Duodenal mucosa (tissue), 2 donors: Measurements from ENCODE around the gene SLC38A7.

Experiments
- H3K27ac ChIP-seq: one replicate; pipeline ENCODE4 v1.7.0; 2013; ENCODE audit warnings: low read depth, low read length
- H3K27me3 ChIP-seq, 2 donors: one replicate each; pipeline ENCODE4 v1.7.0; 2013; ENCODE audit warnings: low read length in 2 of 2, control low read depth in 1 of 2; ENCODE audit not compliant: insufficient read depth in 2 of 2, control insufficient read depth in 1 of 2
- H3K36me3 ChIP-seq, 2 donors: one replicate each; pipeline ENCODE4 v1.7.0; 2013; ENCODE audit warnings: low read length in 2 of 2, control low read depth in 1 of 2; ENCODE audit not compliant: insufficient read depth in 2 of 2, control insufficient read depth in 1 of 2
- H3K4me1 ChIP-seq, 2 donors: one replicate each; pipeline ENCODE4 v1.7.0; 2013; ENCODE audit warnings: low read length in 2 of 2, control low read depth in 1 of 2; ENCODE audit not compliant: insufficient read depth in 2 of 2, control insufficient read depth in 1 of 2
- H3K4me3 ChIP-seq, 2 donors: one replicate each; pipeline ENCODE4 v1.7.0; 2013; ENCODE audit warnings: low read length in 2 of 2, low read depth in 1 of 2
- H3K9ac ChIP-seq, 2 donors: one replicate each; pipeline ENCODE4 v1.7.0; 2013; ENCODE audit warnings: low read length in 2 of 2, low read depth in 1 of 2
- H3K9me3 ChIP-seq, 2 donors: one replicate each; pipeline ENCODE4 v1.7.0; 2013; ENCODE audit warnings: low read length in 2 of 2, control low read depth in 1 of 2; ENCODE audit not compliant: control insufficient read depth in 1 of 2

Gene SLC38A7

DNA sequence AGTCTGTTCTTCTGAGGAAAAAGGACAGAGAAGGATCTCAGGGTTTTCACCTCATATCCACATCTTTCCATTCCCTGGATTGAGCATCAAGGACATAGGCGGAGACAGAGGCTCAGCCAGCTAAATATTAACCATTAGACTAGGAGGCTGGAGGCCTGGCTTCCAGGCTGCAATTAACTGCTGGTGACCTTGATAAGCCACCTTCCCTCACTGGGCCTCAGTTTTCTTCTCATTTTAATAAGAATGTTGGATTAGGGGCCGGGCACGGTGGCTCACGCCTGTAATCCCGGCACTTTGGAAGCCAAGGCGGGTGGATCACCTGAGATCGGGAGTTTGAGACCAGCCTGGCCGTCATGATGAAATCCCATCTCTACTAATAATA is 29.4 kb downstream of the SLC38A7 start:
- Histone ChIP-seq H3K36me3 (no peaks in the 10 kb centered on the region), H3K27ac (no peak overlapping the region), H3K4me1 (peaks cover 29 to 34% of the 10 kb centered on the region in 2 donors), H3K4me3 (peak overlapping the region in 1 of 2 donors; percentile 1), H3K9me3 (no peaks in the 10 kb centered on the region), H3K27me3 (no peaks in the 10 kb centered on the region), H3K9ac (no peak overlapping the region)

GRCh38 chr16:58654560-58655214 is 29.9 kb downstream of the SLC38A7 start:
- Histone ChIP-seq H3K27me3 (no peaks in the 10 kb centered on the region), H3K4me3 (peak overlapping the region in 1 of 2 donors; percentile 1), H3K27ac (no peak overlapping the region), H3K9me3 (no peaks in the 10 kb centered on the region), H3K9ac (no peak overlapping the region), H3K4me1 (peaks cover 29 to 34% of the 10 kb centered on the region in 2 donors), H3K36me3 (no peaks in the 10 kb centered on the region)

- H3K27ac ChIP-seq: no peak overlapping the region
These were observed 31.8 kb downstream of the SLC38A7 start for GRCh38 chr16:58652741-58653140.

DNA sequence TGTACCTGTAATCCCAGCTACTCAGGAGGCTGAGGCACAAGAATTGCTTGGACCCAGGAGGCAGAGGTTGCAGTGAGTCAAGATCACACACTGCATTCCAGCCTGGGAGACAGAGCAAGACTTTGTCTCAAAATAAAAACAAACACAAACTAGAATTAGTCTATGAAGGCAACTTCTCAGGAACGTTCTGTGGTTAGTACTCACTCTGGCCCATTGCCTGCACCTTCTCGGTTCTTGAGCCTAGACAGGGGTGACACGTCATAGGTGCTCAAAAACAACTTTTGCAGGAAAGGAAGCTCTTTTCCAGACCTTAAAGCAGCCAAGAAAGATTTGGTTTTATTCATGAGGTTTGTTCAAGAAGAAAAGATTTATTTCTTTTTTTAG is 32.6 kb downstream of the SLC38A7 start:
- H3K4me3 ChIP-seq: no peak overlapping the region
- H3K9me3 ChIP-seq: no peaks in the 10 kb centered on the region
- peaks cover 28 to 30% of the 10 kb centered on the region in 2 donors for H3K4me1 ChIP-seq
- no peaks in the 10 kb centered on the region for H3K36me3 ChIP-seq
- H3K9ac ChIP-seq: no peak overlapping the region
- no peak overlapping the region for H3K27ac ChIP-seq
- H3K27me3 ChIP-seq: no peaks in the 10 kb centered on the region

More at GRCh38 chr16:58652741-58653140, 31.8 kb downstream of the SLC38A7 start:
- H3K9ac ChIP-seq: peak overlapping the region in 1 of 2 donors; percentile 33
- H3K36me3 ChIP-seq: no peaks in the 10 kb centered on the region
- H3K4me3 ChIP-seq: no peak overlapping the region
- H3K27me3 ChIP-seq: no peaks in the 10 kb centered on the region
- no peaks in the 10 kb centered on the region for H3K9me3 ChIP-seq
- H3K4me1 ChIP-seq: peaks cover 29 to 31% of the 10 kb centered on the region in 2 donors

DNA sequence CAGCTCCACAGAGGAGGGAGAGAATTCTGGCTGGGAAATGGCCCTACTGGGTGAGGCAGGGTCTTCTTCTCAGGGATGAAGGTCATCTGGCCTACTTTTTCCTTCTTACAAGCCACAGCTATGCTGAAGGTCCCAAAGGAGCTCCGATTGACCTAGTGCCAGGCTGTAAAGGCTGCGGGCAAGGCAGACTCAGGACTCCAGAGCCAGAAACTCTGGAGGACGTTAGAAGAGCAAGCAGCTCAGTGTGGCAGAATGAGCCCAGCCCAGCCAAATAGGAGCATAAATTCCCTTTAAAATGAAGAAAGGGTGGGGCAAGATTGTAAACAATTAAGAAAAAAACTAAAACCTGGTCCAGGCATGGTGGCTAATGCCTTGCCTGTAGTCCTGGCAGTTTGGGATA is 34.9 kb downstream of the SLC38A7 start:
- no peak overlapping the region for H3K4me3 ChIP-seq
- H3K9ac ChIP-seq: no peak overlapping the region
- no peaks in the 10 kb centered on the region for H3K36me3 ChIP-seq
- H3K9me3 ChIP-seq: no peaks in the 10 kb centered on the region
- no peak overlapping the region for H3K27ac ChIP-seq
- no peaks in the 10 kb centered on the region for H3K27me3 ChIP-seq
- H3K4me1 ChIP-seq: peaks cover 15 to 20% of the 10 kb centered on the region in 2 donors

DNA sequence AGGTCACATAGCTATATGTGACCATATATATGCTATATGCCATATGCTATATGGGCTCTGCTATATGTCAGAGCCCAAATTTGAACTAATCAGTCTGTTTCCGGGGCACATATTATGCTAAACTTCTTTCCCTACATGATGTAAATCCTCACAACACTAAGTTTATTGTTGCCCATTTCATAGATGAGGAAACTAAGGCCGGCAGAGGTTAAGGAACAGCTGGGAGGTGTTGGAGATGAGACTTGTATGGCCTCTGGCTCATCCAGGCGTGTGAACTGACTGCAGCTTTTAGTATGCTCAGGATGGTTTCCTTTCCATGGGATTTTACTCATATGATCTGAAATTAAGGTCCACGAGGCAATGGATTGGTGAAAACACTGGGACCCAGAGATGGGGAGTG is 37.5 kb downstream of the SLC38A7 start:
- Histone ChIP-seq H3K4me1 (peaks cover 3 to 5% of the 10 kb centered on the region in 2 donors), H3K27me3 (no peaks in the 10 kb centered on the region), H3K36me3 (no peaks in the 10 kb centered on the region), H3K9ac (no peak overlapping the region), H3K9me3 (no peaks in the 10 kb centered on the region), H3K4me3 (no peak overlapping the region), H3K27ac (no peak overlapping the region)

- Histone ChIP-seq H3K9me3 (no peaks in the 10 kb centered on the region), H3K36me3 (no peaks in the 10 kb centered on the region), H3K27me3 (no peaks in the 10 kb centered on the region), H3K9ac (no peak overlapping the region), H3K27ac (no peak overlapping the region), H3K4me1 (no peaks in the 10 kb centered on the region), H3K4me3 (no peak overlapping the region)
These were observed 39.6 kb downstream of the SLC38A7 start for GRCh38 chr16:58644765-58645487.

DNA sequence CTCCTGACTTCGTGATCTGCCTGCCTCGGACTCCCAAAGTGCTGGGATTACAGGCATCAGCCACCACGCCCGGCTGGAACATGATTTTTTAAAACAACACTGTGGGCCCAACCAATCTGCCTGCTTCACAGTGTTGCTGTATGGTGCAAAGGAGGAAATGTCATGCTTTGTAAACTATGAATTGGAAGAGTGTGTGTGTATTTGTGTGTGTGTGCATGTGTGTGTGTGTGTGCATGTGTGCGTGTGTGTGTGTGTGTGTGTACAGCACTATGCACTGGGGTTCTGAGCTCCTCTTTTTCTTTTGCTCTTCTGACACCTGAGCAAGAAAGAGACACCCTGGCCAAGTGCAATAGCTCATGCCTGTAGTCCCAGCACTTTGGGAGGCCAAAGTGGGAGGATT is 40.5 kb downstream of the SLC38A7 start:
- Histone ChIP-seq H3K4me1 (no peaks in the 10 kb centered on the region), H3K9me3 (no peaks in the 10 kb centered on the region), H3K36me3 (no peaks in the 10 kb centered on the region)

GRCh38 chr16:58640949-58641348 is 43.6 kb downstream of the SLC38A7 start:
- Histone ChIP-seq H3K27me3 (no peaks in the 10 kb centered on the region), H3K4me1 (no peaks in the 10 kb centered on the region), H3K36me3 (no peaks in the 10 kb centered on the region), H3K27ac (no peak overlapping the region), H3K9me3 (no peaks in the 10 kb centered on the region), H3K4me3 (no peak overlapping the region), H3K9ac (no peak overlapping the region)

More for the DNA sequence above, 40.5 kb downstream of the SLC38A7 start:
- H3K4me3 ChIP-seq: no peak overlapping the region
- H3K27me3 ChIP-seq: no peaks in the 10 kb centered on the region
- no peak overlapping the region for H3K9ac ChIP-seq
- H3K27ac ChIP-seq: no peak overlapping the region

DNA sequence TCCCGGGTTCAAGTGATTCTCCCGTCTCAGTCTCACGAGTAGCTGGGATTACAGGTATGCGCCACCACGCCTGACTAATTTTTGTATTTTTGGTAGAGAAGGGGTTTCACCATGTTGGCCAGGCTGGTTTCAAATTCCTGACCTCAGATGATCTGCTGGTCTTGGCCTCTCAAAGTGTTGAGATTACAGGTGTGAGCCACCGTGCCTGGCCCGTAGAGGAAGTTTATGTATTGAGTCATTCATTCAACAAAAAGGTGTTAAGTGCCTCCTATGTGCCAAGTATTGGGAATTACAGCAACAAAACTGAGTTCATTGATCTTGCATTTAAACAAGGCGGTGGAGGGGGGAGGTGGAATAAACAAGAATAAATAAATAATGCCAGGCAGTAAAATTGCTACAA is 44.7 kb downstream of the SLC38A7 start:
- Histone ChIP-seq H3K9me3 (no peaks in the 10 kb centered on the region), H3K9ac (no peak overlapping the region), H3K27me3 (no peaks in the 10 kb centered on the region), H3K27ac (no peak overlapping the region), H3K4me3 (no peak overlapping the region), H3K36me3 (no peaks in the 10 kb centered on the region), H3K4me1 (peaks cover 0 to 1% of the 10 kb centered on the region in 2 donors)
